Stimulated activated CD8-positive, alpha-beta memory T cell treated with anti-CD3 and anti-CD28 coated beads, Interleukin-15, amount 100 ng/mL, for 48 hours (primary cell): Measurements from ENCODE around the gene PDZD4.
A peak's percentile ranks its signal among the peaks of the same experiment; 100 is the strongest.

Source experiments
- DNase-seq, 2 donors: peaks; one replicate each; pipeline ENCODE4 v3.0.0-alpha.2; 2020; ENCODE audit warnings: low read depth in 2 of 2

Gene PDZD4

GRCh38 chrX:153829799-153830639 is at the start of gene PDZD4:
PDZD4 (minus strand) TSS chrX:153830544; CDS start chrX:153830298, 246 bp downstream.
- DNase-seq: no peak

GRCh38 chrX:153879741-153880439 is 49.5 kb upstream of the PDZD4 start:
- DNase-seq: no peak

DNA sequence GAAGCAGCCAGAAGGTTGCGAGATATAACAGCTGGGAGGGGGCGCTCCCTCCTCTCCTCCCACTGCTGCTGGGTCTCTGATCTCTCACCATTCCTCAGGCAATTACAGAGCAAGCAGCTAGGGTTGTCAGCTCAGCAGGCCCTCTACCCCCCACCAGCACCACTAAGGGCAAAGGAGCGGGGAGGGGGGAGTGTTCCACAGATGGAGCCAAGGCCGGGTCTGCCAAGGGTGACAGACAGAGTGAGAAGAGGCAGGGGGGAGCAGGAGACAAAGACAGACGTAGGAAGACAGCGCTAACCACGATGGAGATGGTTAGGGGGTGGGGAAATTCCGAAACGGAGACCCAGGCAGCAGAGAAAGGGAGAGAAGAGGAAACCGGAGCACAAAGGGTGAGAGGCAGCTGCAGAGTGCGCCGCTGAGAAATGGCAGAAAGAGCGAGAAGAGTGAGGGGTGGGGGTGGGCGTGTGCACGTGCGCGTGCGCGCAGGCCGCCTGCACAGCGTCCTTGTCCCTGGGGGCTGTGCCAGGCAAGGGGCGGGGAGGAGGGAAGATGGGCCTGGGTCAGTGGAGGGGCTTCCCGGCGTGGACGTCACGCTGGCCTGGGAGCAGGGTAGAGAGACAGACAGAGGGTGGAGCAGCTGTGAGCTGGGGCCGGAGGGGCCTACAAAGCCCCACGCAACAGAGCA is 48.8 kb upstream of the PDZD4 start:
- DNase-seq: no peak

DNA sequence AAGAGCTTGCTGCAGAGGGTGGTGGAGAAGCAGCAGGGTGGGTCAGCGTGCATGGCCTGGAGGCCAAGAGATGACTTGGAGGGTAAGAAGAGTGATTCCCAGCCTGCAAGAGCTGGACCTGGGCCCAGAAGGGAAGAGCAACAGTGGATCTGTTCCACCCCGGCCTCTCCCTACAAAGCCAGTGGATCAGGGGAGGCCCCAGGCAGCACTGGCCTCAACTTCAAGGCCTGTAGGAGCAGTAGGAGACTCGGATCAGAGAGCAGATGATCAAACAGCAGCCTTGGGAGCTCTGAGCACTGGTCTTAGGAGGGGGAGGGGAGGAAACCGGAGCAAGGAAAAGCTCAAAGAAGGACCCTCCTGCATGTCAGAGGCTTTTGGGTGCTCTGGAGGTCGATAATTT is 48.0 kb upstream of the PDZD4 start:
- no peak for DNase-seq

GRCh38 chrX:153877571-153878261 is 47.4 kb upstream of the PDZD4 start:
- no peak for DNase-seq

- DNase-seq: no peak
Observed at GRCh38 chrX:153876112-153876491, 45.8 kb upstream of the PDZD4 start.

- peak; percentile 24 to 33 for DNase-seq
Observed at GRCh38 chrX:153875391-153876111, 45.2 kb upstream of the PDZD4 start.

DNA sequence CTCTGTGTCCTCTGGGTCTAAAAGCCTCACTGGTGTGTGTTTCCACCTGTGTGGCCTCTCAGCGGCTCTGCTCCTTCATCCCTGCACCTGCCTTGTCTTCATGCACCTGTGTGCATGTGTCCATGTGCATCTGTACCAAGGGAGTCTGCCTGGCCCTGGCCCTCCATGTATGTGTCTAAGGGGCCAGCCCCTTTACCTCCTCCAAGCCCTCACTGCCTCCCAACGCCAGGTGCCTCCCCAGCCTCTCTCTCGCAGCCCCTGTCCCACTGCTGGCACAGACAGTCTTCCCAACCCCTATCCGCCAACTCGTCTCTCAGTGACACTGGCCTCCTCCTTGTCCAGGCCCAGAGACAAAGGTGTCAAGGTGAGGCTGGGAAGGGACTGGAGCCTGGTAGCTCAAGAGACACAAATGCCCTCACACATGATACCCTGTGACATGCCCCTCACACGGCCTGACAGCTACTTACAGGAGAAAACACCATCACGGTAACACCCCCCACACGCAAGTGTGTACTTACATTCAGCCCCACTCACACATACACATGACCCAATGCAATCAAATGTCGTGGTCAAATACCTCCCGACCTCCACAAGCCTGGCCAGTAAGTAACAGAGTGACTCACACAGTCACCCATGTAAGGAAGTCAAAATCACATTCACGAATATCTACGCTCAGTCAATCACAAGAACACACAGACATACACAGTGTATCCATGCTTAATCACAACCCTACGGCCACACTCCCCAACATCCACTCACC is 44.2 kb upstream of the PDZD4 start:
- no peak for DNase-seq

DNA sequence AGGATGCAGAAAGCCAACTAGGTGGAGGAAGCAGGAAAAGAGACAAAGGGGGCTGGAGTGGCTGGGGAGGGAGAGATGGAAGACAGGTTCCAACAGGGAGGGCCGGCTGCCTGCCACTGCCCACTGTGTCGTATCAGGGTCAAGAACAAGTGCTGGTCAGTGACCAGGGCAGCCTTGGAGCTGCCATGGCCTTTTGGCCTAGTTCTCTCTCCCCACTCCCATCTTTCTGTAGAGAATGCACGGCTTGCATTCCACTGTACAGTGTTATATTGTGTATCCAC is 43.7 kb upstream of the PDZD4 start:
- no peak for DNase-seq

DNA sequence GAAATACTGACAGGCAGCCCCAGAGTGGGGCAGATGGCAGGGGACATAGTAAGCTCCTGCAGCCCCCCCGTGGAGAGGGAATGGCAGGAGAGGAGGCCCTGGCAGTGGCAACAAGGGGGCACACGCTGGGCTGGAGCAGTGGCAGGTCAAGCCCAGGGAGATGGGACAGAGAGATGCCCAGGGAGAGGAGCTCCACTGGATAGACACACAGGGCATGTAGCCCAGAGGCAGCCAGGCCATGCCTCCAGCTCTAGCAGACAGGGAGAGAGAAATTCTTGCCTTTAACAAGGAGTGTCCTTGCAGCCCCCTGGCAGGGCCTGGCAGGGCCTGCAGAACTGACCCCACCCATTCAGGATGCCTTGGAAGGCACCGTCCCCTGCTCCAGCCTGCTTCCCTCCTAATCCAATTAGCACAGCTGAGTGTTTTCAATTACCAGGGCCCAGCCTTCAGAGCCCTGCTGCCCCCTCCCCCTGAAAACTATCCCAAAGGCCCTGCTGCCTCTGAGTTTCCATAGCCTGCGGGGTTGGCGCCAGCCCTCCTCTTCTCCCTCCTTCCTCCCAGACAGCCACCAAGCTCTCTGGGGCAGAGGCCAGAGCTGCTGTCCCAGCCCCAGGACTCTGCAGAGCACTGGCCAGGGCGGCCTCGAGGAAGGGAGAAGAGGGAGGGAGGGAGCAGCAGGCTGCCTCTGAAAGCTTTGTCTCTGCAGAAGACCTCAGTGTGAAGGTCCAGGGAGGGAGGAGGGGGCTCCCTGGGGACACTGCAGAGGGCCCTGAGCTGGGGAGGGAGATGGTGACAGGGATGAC is 43.1 kb upstream of the PDZD4 start:
- no peak for DNase-seq

- DNase-seq: no peak
Observed at GRCh38 chrX:153871946-153872878, 41.9 kb upstream of the PDZD4 start.

DNA sequence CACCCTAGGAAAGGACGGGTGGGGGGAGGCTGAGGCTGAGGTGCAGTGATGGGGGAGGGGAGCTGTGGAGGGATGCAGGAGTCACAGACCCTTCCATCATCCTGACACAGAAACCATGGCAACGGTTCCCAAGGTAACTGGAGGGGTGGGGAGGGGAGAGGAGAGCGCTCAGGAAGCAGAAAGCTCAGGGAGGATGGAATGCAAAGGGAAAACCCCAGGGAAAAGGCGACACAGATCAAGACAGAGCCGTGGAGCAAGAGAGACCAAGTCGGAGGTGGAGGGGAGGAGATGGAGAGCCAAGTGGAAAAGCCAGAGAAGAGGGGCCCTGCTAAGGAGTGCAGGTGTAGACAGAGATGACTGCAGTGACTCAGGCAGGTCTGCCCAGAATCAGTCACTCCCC is 41.1 kb upstream of the PDZD4 start:
- DNase-seq: no peak

- DNase-seq: no peak
Observed at GRCh38 chrX:153870791-153871360, 40.5 kb upstream of the PDZD4 start.

DNA sequence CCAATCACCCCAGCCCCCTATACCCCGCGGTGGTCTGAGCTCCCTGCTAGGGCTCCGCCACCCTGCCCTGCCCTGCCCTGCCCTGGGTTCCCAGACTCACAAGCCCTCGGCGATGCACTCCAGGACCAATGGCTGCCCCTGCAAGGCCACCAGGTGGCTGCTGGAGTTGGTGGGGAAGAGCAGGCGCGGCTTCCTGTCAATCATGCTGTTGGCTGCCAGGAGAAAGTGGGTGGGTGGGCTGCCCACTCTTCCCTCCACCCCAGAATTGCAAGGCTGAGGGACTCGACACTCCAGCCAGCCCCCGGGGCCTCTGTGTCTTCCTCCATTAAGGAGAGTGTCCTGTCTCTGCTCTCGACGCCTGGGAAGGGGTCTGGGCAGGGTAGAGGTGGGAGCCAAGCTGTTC is 39.9 kb upstream of the PDZD4 start:
- DNase-seq: no peak

- no peak for DNase-seq
Observed at GRCh38 chrX:153869473-153870287, 39.3 kb upstream of the PDZD4 start.

DNA sequence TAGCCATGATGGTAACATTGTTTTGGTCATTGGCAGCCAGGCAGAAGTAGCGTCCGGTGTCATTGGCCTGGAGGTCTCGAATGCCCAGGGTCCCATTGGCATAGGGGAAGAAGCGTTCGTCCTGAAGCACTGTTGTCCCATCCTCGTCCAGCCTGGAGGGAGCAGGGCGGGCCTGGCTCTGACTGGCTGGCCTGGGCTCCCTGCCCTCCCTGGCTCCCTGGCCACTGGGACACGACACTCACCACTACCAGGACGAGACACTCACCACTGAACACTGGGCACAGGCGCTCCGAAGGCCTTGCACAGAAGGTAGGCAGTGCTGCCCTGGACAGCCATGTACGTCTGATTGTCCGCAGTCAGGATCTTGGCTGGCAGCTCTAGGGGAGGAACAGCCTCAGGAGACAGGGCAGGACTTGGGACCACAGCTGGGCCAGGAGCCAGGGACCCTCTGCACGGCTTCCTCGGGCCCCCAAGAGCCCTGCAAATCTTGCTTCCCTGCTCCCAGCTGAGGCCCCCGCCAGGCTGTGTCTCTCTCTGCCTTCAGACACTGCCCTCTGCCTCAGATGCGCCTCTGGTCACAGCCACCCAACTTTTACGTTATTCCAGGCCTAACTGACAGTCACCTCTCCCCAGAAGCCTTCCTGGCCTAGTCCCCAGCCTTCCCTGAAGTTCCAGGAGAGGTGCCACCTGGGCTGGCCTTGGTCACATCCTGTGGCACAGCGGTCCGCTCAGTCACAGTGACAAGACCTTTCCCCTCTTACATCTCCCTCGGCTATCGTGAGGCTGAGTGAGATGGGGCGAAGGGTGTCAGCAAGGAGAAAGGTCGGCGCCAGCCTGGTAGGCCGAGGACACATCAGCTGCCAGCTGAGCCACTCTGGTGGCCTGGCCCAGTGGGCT is 38.5 kb upstream of the PDZD4 start:
- DNase-seq: no peak

DNA sequence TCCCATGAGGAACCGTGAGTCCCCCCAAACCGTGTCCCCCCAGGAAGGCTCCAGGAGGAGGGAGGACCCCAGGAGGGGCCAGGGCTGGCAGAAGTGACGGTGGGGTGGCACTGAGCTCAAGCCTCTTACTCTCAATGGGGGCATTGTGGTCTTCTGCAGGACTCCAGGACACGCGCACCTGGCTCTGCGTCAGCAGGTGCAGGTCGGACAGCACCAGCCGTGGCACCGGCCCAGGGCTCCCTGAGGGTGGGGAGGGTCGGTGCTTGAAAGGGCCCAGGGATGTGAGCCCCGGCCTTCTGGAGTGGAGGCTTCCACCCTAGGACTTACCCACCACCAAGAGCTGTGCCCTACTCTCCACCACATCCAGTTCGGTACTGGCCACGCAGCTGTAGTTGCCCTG is 37.3 kb upstream of the PDZD4 start:
- DNase-seq: no peak
